AG09319 (cell line): ENCODE results near the gene CHAC1.

ENCODE experiments used
- DNase-seq: peaks from one replicate; pipeline ENCODE4 v3.0.0-alpha.2; 2010; ENCODE audit warnings: low read depth; ENCODE audit errors: extremely low read depth
- CTCF ChIP-seq: IDR thresholded peaks from 2 replicates; pipeline ENCODE4 v1.5.1; 2011; ENCODE audit warnings: low read depth, mild to moderate bottlenecking, inconsistent platforms, low read length, moderate library complexity

Gene CHAC1

GRCh38 chr15:40974879-40975278 is 21.6 kb downstream of the CHAC1 start:
- TF ChIP-seq CTCF: no peak

GRCh38 chr15:40976819-40977218 is 23.5 kb downstream of the CHAC1 start:
- TF ChIP-seq CTCF: no peak
- no peak for DNase-seq

More at GRCh38 chr15:40974879-40975278, 21.6 kb downstream of the CHAC1 start:
- no peak for DNase-seq

DNA sequence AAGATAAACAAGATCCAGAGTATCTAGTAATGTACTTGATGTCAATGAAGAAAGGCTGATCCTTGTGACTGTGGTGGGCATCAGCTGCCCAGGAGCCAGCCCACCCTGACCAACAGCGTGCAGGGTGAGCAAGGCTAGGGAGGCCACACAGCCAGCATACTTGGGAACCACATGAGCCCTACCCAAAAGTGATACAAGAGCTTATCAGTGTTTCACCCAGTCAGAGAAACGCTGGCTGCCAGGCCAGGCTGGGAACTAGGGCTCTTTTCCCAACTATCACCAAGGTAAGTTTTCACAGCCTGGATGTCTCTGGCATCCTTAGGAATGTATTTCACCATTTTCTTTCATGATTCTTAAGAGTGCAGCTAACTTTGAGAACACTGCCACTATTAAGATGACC is 24.9 kb downstream of the CHAC1 start:
- TF ChIP-seq CTCF: no peak
- no peak for DNase-seq

- no peak for DNase-seq
- TF ChIP-seq CTCF: no peak
Measured at GRCh38 chr15:40978562-40978961, 25.3 kb downstream of the CHAC1 start.

DNA sequence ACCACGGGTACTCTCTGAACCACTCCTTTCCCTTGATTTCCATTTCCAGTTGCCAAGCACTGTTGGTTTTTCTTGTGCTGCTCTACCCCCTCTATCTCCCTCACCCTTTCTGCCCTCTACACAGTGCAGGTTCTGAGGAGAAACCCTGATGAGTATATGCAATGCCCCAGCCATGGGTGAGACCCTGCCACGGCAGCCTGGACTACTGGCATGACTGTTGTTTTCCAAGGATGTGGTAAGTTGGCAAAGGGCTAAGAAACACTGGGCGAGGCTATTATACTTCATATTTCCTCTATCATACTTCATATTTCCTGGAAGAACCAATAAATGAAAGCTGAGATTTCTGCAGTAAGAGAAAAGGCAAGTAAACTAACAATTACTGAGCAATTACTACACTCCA is 27.9 kb downstream of the CHAC1 start:
- TF ChIP-seq CTCF: no peak
- DNase-seq: no peak

DNA sequence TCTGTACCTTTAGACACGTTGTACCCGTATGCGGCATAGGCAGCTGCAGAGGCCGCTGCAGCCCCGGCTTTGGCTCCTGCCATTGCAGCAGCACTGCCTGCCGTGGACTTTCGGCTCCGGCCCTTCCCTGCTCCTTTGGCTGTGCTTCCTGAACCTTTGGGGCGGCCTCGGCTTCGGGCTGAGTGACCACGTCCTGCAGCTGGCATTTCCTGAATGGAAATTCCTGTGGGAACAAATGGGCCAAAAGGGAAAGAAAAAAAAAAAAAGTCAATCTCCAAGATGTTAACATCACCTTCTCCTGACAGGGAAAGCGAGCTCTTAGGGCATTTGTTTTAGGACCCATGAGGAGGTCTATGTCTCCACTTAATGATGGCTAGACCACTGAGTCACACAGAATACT is 29.6 kb downstream of the CHAC1 start:
- DNase-seq: no peak

DNA sequence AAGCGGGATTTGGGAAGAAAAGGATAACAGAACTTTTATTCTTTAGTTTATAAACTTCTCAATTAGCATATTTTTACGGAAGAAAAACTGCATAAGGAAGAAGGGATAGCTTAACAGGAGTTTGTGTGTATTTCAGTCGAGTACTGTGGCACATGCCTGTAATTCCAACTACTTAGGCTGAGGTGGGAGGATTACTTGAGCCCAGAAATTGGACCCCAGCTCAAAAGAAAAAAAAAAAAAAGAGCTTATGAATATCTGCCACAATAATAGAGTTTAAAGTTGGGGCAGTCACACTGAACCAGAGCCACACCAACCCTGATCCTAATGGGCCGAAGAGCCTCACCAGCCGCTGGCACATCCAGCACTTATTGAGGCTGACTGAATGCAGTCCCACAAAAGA is 31.1 kb downstream of the CHAC1 start:
- TF ChIP-seq CTCF: no peak
- DNase-seq: no peak

More for the DNA sequence above, 29.6 kb downstream of the CHAC1 start:
- TF ChIP-seq CTCF: no peak
